Ramos (cell line): ENCODE measurements around the gene TFDP2.
"Not testable (repeated sequence)": the region's sequence is repeated elsewhere in the genome, so short reads cannot be mapped to it uniquely, and the experiment has no call there.

Experiments
- in situ Hi-C: fragments of 300-500 bp; cut with MboI; formaldehyde crosslinking; loops from one replicate; pipeline ENCODE4 v1.14.3; 2022; ENCODE audit warnings: low sequenced_read_pairs; ENCODE audit not compliant: unreplicated experiment

The TFDP2 gene

DNA sequence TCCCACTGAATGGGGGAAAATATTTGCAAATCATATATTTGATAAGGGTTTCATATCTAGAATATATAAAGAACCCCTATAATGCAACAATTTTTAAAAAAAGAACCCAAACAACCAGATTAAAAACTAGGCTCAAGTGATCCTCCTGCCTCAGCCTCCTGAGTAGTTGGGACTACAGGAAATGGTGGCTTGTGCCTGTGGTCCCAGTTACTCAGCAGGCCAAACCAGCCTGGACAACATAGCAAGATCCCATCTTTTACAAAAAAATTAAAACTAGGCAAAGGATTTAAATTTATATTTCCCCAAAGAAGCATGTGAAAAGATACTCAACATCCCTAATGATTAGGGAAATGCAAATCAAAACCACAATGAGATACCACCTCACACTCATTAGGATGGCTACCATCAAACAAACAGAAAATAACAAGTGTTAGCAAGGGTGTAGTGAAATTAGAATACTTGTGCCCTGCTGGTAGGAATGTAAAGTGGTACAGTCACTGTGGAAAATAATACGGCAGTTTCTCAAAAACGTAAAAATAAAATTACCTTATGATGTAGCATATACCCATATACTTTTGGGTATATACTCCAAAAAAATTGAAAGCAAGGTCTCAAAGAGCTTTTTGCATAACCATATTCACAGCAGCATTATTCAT lies 19.7 kb downstream of the TFDP2 start:
- in situ Hi-C loops, result loop anchor here (10.0 to 25.0 kb wide), 2 partner anchors 145 to 858 kb away; no protein-coding TSS in a partner anchor

DNA sequence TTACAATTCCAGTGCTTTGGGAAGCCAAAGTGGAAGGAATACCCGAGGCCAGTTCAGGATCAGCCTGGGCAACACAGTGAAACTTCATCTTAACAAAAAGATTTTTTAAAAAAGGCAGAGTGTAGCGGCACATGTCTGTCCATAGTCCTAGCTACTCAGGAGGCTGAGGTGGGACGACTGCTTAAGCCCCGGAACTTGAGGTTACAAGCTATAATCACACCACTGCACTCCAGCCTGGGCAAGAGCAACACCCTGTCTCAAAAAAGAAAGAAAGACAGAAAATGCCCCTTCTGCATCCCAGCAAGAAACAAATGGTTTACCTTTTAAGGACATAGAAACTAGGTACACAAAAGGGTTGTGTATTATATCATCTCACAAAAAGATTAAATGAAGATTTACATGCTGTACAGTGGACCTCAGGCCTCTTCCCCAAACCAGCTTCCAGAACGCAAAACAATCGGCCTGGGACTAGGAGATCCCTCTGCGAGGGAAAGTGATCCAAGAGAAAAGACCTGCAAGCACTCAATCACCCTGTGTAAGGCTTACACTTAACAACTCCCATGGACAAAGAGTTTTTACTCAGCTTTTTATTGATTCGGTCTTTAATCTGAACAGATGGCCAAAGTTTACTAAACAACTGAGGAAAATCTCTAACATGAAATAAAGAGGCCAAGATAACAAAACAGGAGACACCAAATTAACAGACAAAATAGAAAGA lies 21.2 kb downstream of the TFDP2 start:
- in situ Hi-C loops, result loop anchor here (25.0 kb wide), 1 partner anchor 859 kb away; no protein-coding TSS in a partner anchor

DNA sequence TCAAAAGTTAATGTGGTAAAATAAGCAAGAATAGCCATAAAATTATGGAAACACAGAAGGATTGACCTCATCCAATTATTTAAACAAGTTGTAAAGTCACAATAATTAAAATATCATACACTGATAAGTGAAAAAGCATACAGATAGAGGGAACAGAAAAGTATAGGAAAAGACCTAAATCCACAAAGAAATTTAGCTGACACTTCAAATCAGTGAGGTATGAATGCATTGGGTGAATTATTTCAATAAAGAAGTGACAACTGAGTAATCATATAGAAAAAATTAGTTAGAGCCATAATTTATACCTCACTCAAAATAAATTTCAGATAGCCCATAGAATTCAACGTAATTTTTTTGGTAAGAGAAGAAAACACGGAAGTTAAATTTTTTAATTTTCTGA lies 25.1 kb downstream of the TFDP2 start:
- in situ Hi-C loops, result no loop called here

DNA sequence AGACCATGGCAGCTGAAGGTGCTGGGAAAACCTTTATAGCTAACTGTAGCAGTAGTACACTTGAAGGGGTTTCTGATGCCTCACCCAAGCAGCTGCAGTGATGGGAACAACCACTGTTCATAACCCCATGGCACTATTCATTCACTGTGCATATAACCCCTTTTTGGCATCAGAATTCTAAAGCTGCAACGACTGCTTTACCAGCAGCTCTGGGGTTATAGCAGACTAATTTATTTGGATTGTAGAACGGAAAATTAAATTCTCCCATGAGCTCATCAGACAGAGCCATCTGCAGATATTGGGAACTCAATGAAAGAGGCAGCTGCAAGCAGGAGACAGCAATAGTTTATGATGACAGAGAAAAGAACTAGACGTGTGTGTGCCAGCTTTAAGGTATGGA lies 28.6 kb downstream of the TFDP2 start:
- in situ Hi-C loops, result no loop called here

DNA sequence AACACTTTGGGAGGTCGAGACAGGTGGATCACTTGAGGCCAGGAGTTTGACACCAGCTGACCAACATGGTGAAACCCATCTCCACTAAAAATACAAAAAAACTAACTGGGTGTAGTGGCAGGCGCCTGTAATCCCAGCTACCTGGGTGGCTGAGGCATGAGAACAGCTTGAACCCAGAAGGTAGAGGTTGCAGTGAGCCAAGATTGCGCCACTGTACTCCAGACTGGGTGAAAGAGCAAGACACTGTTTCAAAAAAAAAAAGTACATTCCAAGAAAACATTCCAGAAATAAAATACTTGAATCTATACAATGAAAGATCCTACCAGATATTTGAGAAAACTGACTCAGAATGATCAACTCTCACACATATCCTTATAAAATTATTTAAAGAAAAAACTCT lies 30.4 kb downstream of the TFDP2 start:
- in situ Hi-C loops, result no loop called here

DNA sequence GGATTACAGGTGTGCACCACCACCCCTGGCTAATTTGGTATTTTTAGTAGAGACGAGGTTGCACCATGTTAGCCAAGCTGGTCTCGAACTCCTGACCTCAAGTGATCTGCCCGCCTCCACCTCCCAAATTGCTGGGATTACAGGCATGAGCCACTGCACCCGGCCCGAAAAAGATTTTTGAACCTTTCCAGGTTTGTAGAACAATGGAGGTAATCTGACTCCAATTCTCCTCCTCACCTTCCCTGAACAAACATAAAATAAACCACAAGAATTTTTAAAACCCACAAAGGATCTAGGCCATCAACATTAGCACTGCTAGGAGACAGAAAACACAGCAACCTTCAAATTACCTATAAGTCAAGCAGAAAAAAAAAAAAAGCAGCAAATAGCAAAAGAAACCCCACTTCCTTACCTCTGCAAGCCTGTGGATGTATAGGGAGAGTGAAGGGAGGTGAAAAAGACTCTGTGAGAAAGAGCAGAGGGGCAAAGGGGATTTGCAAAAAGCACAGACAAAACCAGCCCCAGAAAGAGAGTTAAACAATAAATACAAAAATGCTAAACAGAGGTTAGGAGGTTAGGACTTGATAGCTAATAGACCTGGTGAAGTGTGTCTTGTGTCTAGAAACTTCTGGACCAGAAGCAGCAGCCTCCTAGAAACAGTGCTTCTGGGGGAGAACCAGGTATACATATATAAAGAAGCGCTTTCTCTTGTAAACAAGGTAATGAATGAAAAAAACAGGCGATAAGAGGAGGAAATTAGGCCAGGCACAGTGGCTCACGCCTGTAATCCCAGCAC lies 32.1 kb downstream of the TFDP2 start:
- in situ Hi-C loops, result no loop called here

DNA sequence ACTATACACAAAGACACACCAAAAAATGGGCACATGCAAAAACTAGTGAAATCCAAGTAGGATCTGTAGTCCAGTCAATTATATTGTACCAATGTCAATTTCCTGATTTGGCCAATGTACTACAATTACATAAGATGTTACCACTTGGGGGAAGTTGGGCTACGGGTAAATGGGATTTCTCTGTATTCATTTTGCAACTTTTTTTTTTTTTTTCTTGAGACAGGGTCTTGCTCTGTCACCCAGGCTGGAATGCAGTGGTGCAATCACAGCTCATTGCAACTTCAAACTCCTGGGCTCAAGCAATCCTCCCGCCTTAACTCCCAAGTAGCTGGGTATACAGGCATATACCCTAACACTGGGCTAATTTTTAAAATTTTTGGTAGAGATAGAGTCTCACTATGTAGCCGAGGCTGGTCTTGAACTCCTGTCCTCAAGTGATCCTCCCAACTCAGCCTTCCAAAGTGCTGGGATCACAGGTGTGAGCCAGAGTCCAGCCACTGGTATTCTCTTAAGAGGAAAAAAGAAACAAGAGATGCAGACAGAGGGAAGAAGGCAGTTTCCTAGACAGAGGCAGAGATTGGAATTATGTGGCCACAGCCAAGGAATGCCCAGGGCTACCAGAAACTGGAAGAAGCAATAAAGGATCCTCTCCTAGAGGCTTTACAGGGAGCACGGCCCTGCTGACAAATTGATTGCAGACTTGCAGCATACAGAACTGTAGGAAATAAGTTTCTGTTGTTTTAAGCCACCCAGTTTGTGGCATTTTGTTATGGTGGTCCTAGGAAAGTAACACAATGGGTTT lies 33.3 kb downstream of the TFDP2 start:
- in situ Hi-C loops, result no loop called here

DNA sequence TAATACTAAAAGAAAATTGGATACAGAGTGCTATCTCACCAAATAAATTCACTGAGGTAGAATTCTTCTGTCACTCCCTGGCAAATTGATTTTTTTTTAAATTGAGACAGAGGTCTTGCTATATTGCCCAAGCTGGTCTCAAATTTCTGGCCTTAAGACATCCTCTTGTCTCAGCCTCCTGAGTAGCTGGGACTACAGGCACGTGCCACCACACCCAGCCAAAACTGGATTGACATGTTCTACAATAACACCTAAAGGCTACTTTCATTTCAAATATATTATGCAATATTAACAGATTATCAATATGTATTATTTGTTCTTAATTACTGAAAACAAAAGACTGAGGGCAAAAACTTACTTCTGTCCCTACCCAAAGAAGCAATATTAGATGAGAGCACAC lies 36.7 kb downstream of the TFDP2 start:
- in situ Hi-C loops, result no loop called here

DNA sequence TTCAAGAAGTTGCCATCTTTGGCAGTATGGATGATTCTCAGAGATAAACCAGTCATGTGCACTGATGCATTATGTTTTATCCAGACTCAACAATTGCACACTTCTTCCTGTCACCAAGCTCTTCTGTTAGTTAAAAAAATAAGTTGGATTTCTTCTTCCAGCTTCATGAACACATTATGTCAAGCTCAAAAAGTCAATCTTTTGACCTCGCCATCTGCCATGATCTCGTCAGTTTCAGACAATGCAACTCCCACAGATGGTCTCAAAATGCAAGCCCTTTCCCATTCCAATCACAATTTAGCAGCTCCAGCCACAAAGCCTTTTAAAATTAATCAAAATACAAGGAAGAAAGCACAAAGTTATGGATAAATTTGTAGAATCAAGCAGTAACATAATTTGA lies 42.8 kb downstream of the TFDP2 start:
- in situ Hi-C loops, result no loop called here

DNA sequence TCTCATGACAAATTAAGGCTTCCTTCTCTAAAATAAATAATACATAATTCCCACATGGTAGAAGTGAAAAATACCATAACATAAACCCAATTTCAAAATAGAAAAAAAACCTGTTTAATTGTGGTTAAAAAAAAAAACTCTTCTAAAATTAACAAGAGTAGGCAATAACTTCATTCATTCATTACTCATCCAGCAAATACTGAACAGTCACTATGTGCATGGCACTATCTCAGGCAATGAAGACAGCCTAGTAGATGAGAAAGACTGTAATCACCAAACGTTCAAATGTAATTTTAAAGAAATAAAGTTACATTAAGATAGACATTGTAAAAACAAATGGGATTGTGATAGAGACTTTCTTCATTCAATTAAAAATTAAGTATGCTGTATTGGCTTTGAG lies 43.4 kb downstream of the TFDP2 start:
- in situ Hi-C loops, result no loop called here

DNA sequence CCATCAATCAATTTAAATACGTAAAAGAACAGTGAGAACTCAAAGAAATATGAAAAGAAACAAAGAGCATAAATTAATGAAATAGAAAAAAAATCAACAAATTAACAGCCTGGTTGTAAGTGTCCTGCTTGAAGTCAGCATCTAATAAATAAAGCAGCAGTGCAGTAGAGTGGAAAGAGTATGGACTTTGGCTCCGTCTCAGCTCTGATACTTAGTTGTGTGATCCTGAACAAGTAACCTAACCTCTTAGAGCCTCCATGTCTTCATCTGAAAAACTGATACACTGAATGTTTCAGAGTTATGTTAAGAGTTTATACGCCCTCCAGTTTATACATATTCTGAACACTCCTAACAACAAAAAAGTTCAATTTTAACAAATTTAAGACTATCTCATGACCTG lies 44.6 kb downstream of the TFDP2 start:
- in situ Hi-C loops, result no loop called here

DNA sequence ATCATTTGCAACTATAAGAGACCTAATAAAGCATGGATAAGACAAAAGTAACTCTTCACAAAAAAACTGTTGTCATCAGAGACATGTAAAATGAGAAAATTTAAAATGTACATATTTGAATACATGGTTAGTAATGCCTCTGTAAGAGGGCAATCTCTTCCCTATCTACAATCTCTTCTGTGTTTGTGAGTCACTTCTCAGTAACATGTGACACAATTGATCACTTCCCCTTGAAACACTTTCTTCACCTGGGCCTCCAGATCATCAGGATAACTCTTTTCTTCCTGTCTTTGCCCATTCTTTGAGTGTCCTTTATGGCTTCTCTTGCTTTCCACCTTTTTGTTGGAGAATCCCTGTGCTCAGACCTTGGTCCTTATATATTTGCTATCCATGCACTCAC lies 50.4 kb downstream of the TFDP2 start:
- in situ Hi-C loops, result no loop called here

DNA sequence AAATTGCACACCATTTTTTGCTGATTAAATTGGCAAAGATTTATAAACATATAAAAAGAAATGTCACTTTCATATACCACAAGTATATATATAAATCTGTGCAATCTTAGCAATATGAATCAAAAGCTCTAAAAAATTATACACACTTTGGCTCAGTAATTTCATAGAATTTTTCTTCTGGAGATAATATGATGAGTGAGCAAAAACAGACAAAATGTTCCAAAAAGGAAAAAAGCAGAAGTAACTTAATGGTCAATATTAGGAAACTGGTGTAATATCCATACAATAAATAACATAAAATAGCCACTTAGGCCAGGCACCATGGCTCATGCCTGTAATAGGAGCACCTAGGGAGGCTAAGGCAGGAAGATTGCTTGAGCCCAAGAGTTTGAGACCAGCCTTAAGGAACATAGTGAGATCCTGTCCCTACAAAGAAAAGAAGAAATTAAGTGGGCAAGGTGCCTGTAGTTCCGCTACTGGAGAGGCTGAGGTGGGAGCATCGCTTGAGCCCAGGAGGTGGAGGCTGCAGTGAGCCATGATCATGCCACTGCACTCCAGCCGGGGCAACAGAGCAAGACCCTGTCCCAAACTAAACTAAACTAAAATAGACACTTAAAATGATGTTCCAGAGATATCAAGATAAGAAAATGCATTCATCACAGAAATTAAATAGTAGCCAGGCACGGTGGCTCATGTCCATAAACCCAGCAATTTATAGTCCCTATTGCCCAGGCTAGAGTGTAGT lies 52.1 kb downstream of the TFDP2 start:
- in situ Hi-C loops, result no loop called here

DNA sequence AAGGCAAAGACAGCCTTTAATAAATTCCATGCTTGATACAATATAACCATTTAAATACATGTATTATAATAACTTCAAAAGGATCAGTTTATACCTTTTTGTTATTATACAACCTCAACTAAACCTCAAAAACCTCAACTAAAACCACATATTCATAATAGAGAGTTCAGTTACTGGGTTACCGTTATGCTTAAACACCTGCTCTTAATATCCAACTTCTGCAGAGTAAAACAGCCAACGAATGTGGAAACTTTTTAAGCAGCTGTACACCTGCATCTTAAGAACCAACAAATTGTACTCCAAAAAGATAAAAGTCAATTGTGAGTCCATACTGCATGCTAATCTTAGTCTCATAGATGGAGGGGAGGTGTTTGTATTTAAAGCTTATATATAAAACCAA lies 53.5 kb downstream of the TFDP2 start:
- in situ Hi-C loops, result no loop called here

DNA sequence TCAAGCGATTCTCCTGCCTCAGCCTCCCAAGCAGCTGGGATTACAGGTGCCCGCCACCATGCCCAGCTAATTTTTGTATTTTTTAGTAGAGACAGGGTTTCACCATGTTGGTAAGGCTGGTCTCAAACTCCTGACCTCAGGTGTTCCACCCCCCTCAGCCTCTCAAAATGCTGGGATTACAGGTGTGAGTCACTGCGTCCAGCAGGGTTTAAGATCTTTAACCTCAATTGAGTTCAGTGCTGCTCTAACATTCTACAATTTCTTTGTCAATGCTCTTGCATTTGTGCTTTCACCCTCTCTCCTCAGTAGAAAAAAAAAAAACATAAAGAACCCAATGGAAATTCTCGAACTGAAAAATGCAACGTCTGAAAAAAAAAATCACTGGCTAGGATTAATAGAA lies 60.4 kb downstream of the TFDP2 start:
- in situ Hi-C loops, result not testable (repeated sequence)

DNA sequence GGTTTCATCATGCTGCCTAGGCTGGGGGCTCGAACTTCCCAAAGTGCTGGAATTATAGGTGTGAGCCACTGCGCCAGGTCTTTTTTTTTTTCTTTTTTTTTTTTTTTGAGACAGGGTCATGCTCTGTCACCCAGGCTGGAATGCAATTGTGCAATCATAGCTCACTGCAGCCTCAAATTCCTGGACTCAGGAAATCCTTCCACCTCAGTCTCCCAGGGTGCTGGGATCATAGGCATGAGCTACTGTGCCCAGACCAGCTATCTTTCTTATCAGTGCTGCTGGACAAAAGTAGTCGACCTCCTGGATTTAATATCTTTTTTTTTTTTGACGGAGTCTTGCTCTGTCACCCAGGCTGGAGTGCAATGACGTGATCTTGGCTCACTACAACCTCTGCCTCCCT lies 60.8 kb downstream of the TFDP2 start:
- in situ Hi-C loops, result no loop called here

DNA sequence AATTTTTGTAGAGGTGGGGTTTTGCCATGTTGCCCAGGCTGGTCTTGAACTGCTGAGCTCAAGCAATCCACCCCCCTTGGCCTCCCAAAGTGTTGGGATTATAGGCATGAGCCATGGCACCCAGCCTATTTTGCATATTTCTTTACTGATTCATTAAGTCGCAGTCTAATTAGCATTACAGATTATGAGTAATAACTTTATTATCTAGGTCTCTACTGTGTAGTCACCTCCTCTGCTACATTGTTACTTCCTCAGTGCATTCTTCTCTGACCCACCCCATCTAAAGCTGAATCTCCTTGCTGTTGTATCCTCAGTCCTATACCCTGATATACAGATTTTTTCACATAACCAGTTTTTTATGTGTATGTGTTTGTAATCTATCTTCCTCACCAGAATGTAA lies 61.7 kb downstream of the TFDP2 start:
- in situ Hi-C loops, result no loop called here

DNA sequence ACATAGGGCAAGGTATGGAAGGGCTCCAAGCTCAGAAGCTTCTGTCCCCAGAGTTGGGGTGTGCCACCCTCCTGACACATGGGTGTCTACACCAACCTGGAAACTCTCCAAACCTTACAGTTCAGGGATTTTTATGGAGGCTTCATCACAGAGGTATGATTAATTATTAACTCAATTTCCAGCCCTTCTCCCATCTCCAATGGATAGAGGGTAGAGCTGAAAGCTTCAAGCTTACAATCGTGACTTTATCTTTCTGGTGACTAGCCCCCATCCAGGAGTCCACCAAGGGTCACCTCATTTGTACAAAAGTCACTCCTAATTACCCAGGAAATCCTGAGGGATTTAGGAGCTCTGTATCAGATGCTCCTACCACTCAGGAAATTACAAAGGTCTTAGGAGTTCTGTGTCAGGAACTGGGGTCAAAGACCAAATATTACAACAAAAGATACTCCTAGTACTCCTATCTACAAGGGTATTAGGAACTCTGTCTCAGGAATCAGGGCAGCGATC lies 62.7 kb downstream of the TFDP2 start:
- in situ Hi-C loops, result no loop called here

DNA sequence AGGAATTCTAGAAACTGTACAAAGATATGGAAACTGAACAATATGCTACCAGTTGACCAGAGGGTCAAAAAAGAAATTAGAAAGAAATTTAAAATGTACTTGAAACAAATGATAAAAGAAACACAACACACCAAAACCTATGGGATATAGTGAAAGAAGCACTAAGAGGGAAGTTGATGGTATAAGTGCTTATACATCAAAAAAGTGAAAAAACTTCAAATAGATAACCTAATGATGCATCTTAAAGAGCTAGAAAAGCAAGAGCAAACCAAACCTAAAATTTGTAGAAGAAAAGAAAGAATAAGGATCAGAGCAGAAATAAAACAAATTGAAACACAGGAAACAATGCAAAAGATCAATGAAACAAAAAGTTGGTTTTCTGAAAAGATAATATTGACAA lies 68.2 kb downstream of the TFDP2 start:
- in situ Hi-C loops, result no loop called here
